T-helper 1 cell (primary cell): ENCODE results near the gene SPINK13.

Source experiments
- DNase-seq, 5 donors: peaks; one replicate each; pipeline ENCODE4 v3.0.0-alpha.2; 2012 to 2020

Gene SPINK13

GRCh38 chr5:148314187-148314586 is 45.6 kb downstream of the SPINK13 start:
- no peak for DNase-seq

- no peak for DNase-seq
Observed at GRCh38 chr5:148314731-148315130, 46.1 kb downstream of the SPINK13 start.

DNA sequence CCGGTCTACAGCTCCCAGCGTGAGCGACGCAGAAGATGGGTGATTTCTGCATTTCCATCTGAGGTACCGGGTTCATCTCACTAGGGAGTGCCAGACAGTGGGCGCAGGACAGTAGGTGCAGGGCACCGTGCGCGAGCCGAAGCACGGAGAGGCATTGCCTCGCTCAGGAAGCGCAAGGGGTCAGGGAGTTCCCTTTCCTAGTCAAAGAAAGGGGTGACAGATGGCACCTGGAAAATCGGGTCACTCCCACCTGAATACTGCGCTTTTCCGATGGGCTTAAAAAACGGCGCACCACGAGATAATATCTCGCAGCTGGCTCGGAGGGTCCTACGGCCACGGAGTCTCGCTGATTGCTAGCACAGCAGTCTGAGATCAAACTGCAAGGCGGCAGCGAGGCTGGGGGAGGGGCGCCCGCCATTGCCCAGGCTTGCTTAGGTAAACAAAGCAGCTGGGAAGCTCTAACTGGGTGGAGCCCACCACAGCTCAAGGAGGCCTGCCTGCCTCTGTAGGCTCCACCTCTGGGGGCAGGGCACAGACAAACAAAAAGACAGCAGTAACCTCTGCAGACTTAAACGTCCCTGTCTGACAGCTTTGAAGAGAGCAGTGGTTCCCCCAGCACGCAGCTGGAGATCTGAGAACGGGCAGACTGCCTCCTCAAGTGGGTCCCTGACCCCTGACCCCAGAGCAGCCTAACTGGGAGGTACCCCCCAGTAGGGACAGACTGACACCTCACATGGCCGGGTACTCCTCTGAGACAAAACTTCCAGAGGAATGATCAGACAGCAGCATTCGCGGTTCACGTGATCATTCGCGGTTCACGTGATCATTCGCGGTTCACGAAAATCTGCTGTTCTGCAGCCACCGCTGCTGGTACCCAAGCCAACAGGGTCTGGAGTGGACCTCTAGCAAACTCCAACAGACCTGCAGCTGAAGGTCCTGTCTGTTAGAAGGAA is 51.7 kb downstream of the SPINK13 start:
- peak in 1 of 5 donors; percentile 19 for DNase-seq

DNA sequence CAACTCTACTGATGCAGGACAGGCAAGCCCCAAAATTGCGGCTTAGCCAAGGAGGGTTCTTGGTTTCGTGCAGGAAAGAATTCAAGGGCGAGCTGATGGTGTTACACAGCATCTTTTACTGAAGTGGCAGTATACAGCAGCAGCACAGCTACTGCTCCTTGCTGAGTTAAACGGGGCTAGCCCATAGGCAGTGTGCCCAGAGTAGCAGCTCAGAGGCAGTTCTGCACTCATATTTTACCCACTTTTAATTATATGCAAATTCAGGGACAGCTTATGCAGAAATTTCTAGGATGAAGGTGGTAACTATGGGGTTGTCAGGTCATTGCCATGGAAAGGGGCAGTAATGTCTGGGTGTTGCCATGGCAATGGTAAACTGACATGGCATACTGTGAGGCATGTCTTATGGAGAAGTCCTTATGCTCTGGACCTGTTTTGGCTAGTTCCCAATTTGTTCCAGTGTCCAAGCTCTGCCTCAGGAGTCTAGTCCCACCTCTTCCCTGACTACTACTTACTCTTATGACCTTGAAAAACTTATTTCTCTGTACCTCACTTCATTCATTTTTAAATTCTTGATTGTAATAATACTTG is 64.8 kb downstream of the SPINK13 start:
- no peak for DNase-seq

DNA sequence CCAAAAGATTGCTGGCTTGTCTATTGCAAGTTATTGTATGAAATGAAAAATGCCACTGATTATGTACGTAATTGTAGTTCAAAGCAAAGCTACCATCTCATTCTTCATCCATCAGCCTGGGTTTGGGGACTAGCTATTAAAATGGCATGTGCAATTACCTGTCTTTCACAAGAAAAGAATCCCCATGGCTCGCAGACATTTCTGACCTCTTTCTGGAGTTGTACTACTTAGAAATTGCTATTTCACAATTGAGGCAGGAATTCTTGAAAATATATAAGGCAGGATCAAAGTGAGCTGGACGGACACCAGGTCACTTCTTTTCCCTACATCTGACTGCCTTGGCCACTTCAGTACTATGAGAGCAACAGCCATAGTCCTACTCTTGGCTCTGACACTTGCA is 66.7 kb downstream of the SPINK13 start, which contains the start of gene SPINK9:
SPINK9 (plus strand) TSS at position 301 of the 400 bp plus-strand sequence; CDS start at position 356, 55 bp downstream.
- no peak for DNase-seq
